Peyer's patch (tissue), 4 donors: ENCODE measurements around the gene HSBP1L1. TPM values are rescaled to one million over a fixed set of nuclear protein-coding genes. Genes with fewer than 3 reads are reported as not detected.

ENCODE experiments used
- DNase-seq, 3 donors: peaks; one replicate each; pipeline ENCODE4 v3.0.0-alpha.2; 2017 to 2019
- H3K27ac ChIP-seq, 4 donors: fragments of 200-600 bp; sonication (generic); one replicate each; pipeline ENCODE4 v1.5.1; 2016 to 2019
- H3K27me3 ChIP-seq, 2 donors: fragments of 200-600 bp; sonication (generic); one replicate each; pipeline ENCODE4 v1.5.1; 2019
- H3K36me3 ChIP-seq, 3 donors: fragments of 200-600 bp; sonication (generic); one replicate each; pipeline ENCODE4 v1.5.1; 2016 to 2019
- H3K4me1 ChIP-seq, 4 donors: fragments of 200-600 bp; sonication (generic); one replicate each; pipeline ENCODE4 v1.5.1; 2016 to 2019
- H3K4me3 ChIP-seq, 4 donors: fragments of 200-600 bp; sonication (generic); 1 replicate in 3 of 4; 2 replicates in 1 of 4; pipeline ENCODE4 v1.5.1; 2016 to 2019; ENCODE audit warnings: mild to moderate bottlenecking in 1 of 4
- H3K9me3 ChIP-seq, 4 donors: fragments of 200-600 bp; sonication (generic); one replicate each; pipeline ENCODE4 v1.5.1; 2016 to 2019; ENCODE audit warnings: mild to moderate bottlenecking in 1 of 4
- CTCF ChIP-seq, 6 experiments: fragments of 450-650 bp in 4 of 6; fragments of 200-600 bp in 2 of 6; sonication (generic) in 1 of 6; IDR thresholded peaks; one replicate each; pipeline ENCODE4 v1.5.1; 2017 to 2019; ENCODE audit warnings: antibody characterized with exemption in 6 of 6, mild to moderate bottlenecking in 3 of 6, moderate library complexity in 1 of 6
- POLR2A ChIP-seq, 2 donors: fragments of 450-650 bp; IDR thresholded peaks; one replicate each; pipeline ENCODE4 v1.5.1; 2017; ENCODE audit warnings: antibody characterized with exemption in 2 of 2, mild to moderate bottlenecking in 2 of 2, moderate library complexity in 2 of 2
- total RNA-seq, 4 donors: library from RNA; depleted of rRNA; stranded (reverse); fragments of >200 nt; gene quantifications; one replicate each; pipeline ENCODE4 v1.1.0, GENCODE V29; 2016

The HSBP1L1 gene
- total RNA-seq, 4 donors from 2014 or later: 14.9 to 64.9 (median 47.8) TPM

- Histone ChIP-seq H3K27me3 (no peaks in the 10 kb centered on the region), H3K4me1 (peaks cover 0 to 6% (median 0%) of the 10 kb centered on the region in 4 donors), H3K27ac (no peak overlapping the region), H3K36me3 (peaks cover 0 to 79% (median 0%) of the 10 kb centered on the region in 3 donors), H3K4me3 (no peak overlapping the region), H3K9me3 (no peaks in the 10 kb centered on the region)
- DNase-seq: no peak
- TF ChIP-seq CTCF (IDR thresholded peaks at IDR 0.05) (no peak), POLR2A (IDR thresholded peaks at IDR 0.05) (no peak)
Measured at GRCh38 chr18:79970419-79971133, 6.1 kb downstream of the HSBP1L1 start.

GRCh38 chr18:79971211-79971952, 6.9 kb downstream of the HSBP1L1 start:
- Histone ChIP-seq H3K9me3 (no peaks in the 10 kb centered on the region), H3K4me1 (peaks cover 0 to 4% (median 0%) of the 10 kb centered on the region in 4 donors), H3K27ac (no peak overlapping the region), H3K27me3 (no peaks in the 10 kb centered on the region), H3K4me3 (no peak overlapping the region), H3K36me3 (peaks cover 0 to 83% (median 0%) of the 10 kb centered on the region in 3 donors)
- DNase-seq: no peak
- TF ChIP-seq POLR2A (IDR thresholded peaks at IDR 0.05) (no peak), CTCF (IDR thresholded peaks at IDR 0.05) (no peak)

GRCh38 chr18:79971986-79972385, 7.5 kb downstream of the HSBP1L1 start:
- Histone ChIP-seq H3K27me3 (no peaks in the 10 kb centered on the region), H3K36me3 (peaks cover 0 to 83% (median 0%) of the 10 kb centered on the region in 3 donors), H3K9me3 (no peaks in the 10 kb centered on the region), H3K4me3 (no peak overlapping the region), H3K4me1 (peaks cover 0 to 4% (median 0%) of the 10 kb centered on the region in 4 donors), H3K27ac (no peak overlapping the region)
- no peak for DNase-seq
- TF ChIP-seq POLR2A (IDR thresholded peaks at IDR 0.05): no peak
- TF ChIP-seq CTCF (IDR thresholded peaks at IDR 0.05): no peak

- no peak for DNase-seq
- TF ChIP-seq POLR2A (IDR thresholded peaks at IDR 0.05) (no peak), CTCF (IDR thresholded peaks at IDR 0.05) (no peak)
- Histone ChIP-seq H3K36me3 (peaks cover 0 to 75% (median 0%) of the 10 kb centered on the region in 3 donors), H3K4me1 (peaks cover 0 to 4% (median 0%) of the 10 kb centered on the region in 4 donors), H3K27ac (no peak overlapping the region), H3K27me3 (no peaks in the 10 kb centered on the region), H3K4me3 (no peak overlapping the region), H3K9me3 (no peaks in the 10 kb centered on the region)
Measured at GRCh38 chr18:79972720-79973119, 8.3 kb downstream of the HSBP1L1 start.

GRCh38 chr18:79973517-79973916, 9.1 kb downstream of the HSBP1L1 start:
- TF ChIP-seq CTCF (IDR thresholded peaks at IDR 0.05) (no peak), POLR2A (IDR thresholded peaks at IDR 0.05) (no peak)

More at GRCh38 chr18:79973517-79973916, 9.1 kb downstream of the HSBP1L1 start:
- Histone ChIP-seq H3K27ac (no peak overlapping the region), H3K27me3 (no peaks in the 10 kb centered on the region), H3K9me3 (no peaks in the 10 kb centered on the region), H3K36me3 (peaks cover 0 to 67% (median 0%) of the 10 kb centered on the region in 3 donors), H3K4me1 (peaks cover 0 to 4% (median 0%) of the 10 kb centered on the region in 4 donors), H3K4me3 (no peak overlapping the region)
- DNase-seq: no peak
